Measurements from ENCODE around the gene GH2.
"Not testable (repeated sequence)": the region's sequence is repeated elsewhere in the genome, so short reads cannot be mapped to it uniquely, and the experiment has no call there.

GRCh38 chr17:63918789-63919305 is 37.1 kb upstream of the GH2 start, which contains the start of gene GH1:
- TF ChIP-seq CTCF, POLR2AphosphoS5, EP300 (IDR thresholded peaks at IDR 0.05): not testable (repeated sequence)

All from sigmoid colon (tissue), 4 donors.